ENCODE data around the gene ICAM4. TPM values are rescaled to one million over a fixed set of nuclear protein-coding genes. Genes with fewer than 3 reads are reported as not detected.

ICAM4 gene
- polyA plus RNA-seq, 1 of the 3 experiments (the other 2 are of a cell fraction): 0.05 TPM

DNA sequence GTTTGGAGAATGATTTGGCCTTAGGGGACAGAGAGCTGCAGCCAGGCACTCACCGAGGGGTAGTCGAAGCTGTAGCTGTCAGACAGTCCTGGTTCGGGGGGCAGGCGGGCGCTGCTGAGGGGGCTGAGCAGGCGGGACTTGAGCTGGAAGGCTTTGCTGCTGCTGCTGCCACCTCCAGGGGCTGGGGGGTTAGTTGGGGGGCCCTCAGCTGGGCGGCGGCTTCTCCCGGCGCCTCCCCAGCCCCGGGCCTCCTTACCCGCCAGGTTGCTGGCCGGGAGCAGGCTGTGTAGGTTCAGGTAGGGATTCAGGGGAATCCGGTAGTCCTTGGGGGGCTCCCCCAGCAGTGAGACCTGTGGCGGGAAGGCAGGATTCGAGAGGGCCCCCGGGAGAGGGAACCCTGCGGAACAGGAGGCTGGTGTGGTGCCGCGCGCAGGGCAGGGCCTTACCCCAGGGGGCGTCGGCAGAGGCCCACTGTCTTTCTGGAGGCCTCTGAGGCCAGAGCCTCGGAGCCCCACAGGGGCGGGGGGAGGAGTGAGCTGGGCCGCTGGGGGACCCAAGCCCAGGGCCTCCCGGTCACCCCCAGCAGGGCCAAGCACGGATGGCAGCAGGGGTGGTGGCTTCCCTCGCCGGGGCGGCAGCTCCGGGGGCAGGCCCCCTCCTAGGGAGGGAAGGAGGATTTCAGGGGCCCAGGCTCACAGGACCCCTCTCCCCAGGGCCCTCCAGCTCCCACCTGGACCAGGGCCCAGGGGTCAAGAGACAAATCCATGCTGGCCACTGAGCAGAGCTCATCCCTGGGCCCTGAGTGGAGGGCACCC, 34.1 kb downstream of the ICAM4 start:
- peaks cover 5 to 41% of the 10 kb centered on the region in 2 experiments for H3K36me3 ChIP-seq (replicated peaks in 1 of 2; ENCODE audit: control insufficient read depth in 1 of 2, insufficient read depth in 2 of 2, low read length in 1 of 2)
- no peak for DNase-seq
- WGBS (ENCODE audit: low lambda C conversion rate): 90% methylated on average over 12 of the region's 32 CpGs
- H3K79me2 ChIP-seq (ENCODE audit: insufficient read depth): 0 out of 2 replicates have a peak, but pooled peaks cover 1% of the 10 kb centered on the region
- no peaks in the 10 kb centered on the region for H4K20me1 ChIP-seq (ENCODE audit: insufficient read depth)
- no peak overlapping the region for H3K27ac ChIP-seq (ENCODE audit: low read depth in 2 of 2, low read length in 1 of 2)
- H3K9ac ChIP-seq: no peak overlapping the region
- H3K4me2 ChIP-seq: no peak overlapping the region
- ChIA-PET POLR2A (interaction anchor here (0.8 to 1.4 kb wide), 2 partner anchors 13 to 70 kb away, joined by 3 to 4 read pairs; no protein-coding TSS in a partner anchor), CTCF (interaction anchor here (0.7 to 1.5 kb wide), 4 partner anchors 55 to 95 kb away, joined by 3 to 4 read pairs (median 4); no protein-coding TSS in a partner anchor)
- H3K9me3 ChIP-seq: no peaks in the 10 kb centered on the region
- no peak overlapping the region for H2AFZ ChIP-seq (ENCODE audit: low read depth)
- no peak overlapping the region for H3K4me3 ChIP-seq (ENCODE audit: low read depth in 2 of 2, low read length in 1 of 2)
- no peaks in the 10 kb centered on the region for H3K9me2 ChIP-seq
- TF ChIP-seq SIN3A (IDR thresholded peaks at IDR 0.05; ENCODE audit: borderline replicate concordance, low read depth, low read length) (no peak), JUND (IDR thresholded peaks at IDR 0.05) (no peak), TAF1 (IDR thresholded peaks at IDR 0.05; ENCODE audit: borderline replicate concordance, low read depth, low read length) (no peak), REST (IDR thresholded peaks at IDR 0.05; ENCODE audit: low read depth, low read length) (no peak), PBX3 (IDR thresholded peaks at IDR 0.05) (no peak), MEF2A (IDR thresholded peaks at IDR 0.05; ENCODE audit: borderline replicate concordance, low read depth) (no peak), MAX (IDR thresholded peaks at IDR 0.05; ENCODE audit: low read depth) (no peak), IRF3 (IDR thresholded peaks at IDR 0.05; ENCODE audit: low read depth, low read length) (no peak), RAD21 (IDR thresholded peaks at IDR 0.05; ENCODE audit: low read length) (no peak), FOXM1 (IDR thresholded peaks at IDR 0.05; ENCODE audit: low read depth) (no peak), TEAD4 (IDR thresholded peaks at IDR 0.05; ENCODE audit: borderline replicate concordance, insufficient read depth) (no peak), NRF1 (IDR thresholded peaks at IDR 0.05; ENCODE audit: low read depth, low read length) (no peak), NFIC (IDR thresholded peaks at IDR 0.05; ENCODE audit: borderline replicate concordance) (no peak), ELF1 (IDR thresholded peaks at IDR 0.05) (no peak), ZBTB33 (IDR thresholded peaks at IDR 0.05; ENCODE audit: borderline replicate concordance, low read depth) (no peak), CHD2 (IDR thresholded peaks at IDR 0.05; ENCODE audit: low read length, partially characterized antibody) (no peak), GABPA (IDR thresholded peaks at IDR 0.05; ENCODE audit: low read depth) (no peak), MXI1 (IDR thresholded peaks at IDR 0.05; ENCODE audit: low read depth, low read length) (no peak), RFX5 (IDR thresholded peaks at IDR 0.05; ENCODE audit: low read length) (no peak), POLR2AphosphoS5 (IDR thresholded peaks at IDR 0.05; ENCODE audit: low read depth, low read length) (no peak)
- H3K27me3 ChIP-seq (ENCODE audit: insufficient read depth): no peaks in the 10 kb centered on the region
- peaks cover 0 to 12% of the 10 kb centered on the region in 2 experiments; a peak in 1 of 4 replicates for H3K4me1 ChIP-seq (ENCODE audit: control insufficient read depth in 1 of 2, insufficient read depth in 2 of 2, low read depth in 1 of 2, low read length in 1 of 2)
- peaks cover 6% of the 10 kb centered on the region for H3F3A ChIP-seq (replicated peaks; ENCODE audit: insufficient read depth)
